Measurements from ENCODE around the gene ARMC9.

- no peak for TF ChIP-seq PPARA (CRISPR knock-in tag; IDR thresholded peaks at IDR 0.05; ENCODE audit: borderline replicate concordance)
- TF ChIP-seq ARNTL (CRISPR knock-in tag; IDR thresholded peaks at IDR 0.05; ENCODE audit: borderline replicate concordance, low read depth), result no peak
- TF ChIP-seq PATZ1 (CRISPR knock-in tag; IDR thresholded peaks at IDR 0.05; ENCODE audit: borderline replicate concordance), result no peak
- TF ChIP-seq CREB5 (CRISPR knock-in tag; IDR thresholded peaks at IDR 0.05; ENCODE audit: low read depth), result no peak
- no peak for TF ChIP-seq ZFP30 (CRISPR knock-in tag; IDR thresholded peaks at IDR 0.05)
- TF ChIP-seq CSDC2 (CRISPR knock-in tag; IDR thresholded peaks at IDR 0.05), result no peak
- TF ChIP-seq OSR1 (CRISPR knock-in tag; IDR thresholded peaks at IDR 0.05), result no peak
These were observed 215.6 kb downstream of the ARMC9 start for GRCh38 chr2:231413921-231414476.
